HepG2 (cell line): ENCODE measurements around the gene TCERG1L. TPM values are rescaled to one million over a fixed set of nuclear protein-coding genes. Genes with fewer than 3 reads are reported as not detected.

Source experiments
- CBFB ChIP-seq: sonication (generic); formaldehyde crosslinking; IDR thresholded peaks from 2 replicates; pipeline ENCODE4 v1.4.0; 2020; ENCODE audit warnings: missing genetic modification reagents
- EEA1 ChIP-seq: sonication (generic); formaldehyde crosslinking; IDR thresholded peaks from 2 replicates; pipeline ENCODE4 v1.5.1; 2020; ENCODE audit warnings: mild to moderate bottlenecking, missing genetic modification reagents, borderline replicate concordance
- HOMEZ ChIP-seq: IDR thresholded peaks from 2 replicates; pipeline ENCODE4 v1.6.1; 2016; ENCODE audit warnings: low read depth
- MBNL3 ChIP-seq: fragments of 250-450 bp; sonication (Bioruptor Pico); conservative IDR thresholded peaks from 2 replicates; pipeline ENCODE4 v1.8.0; 2022; ENCODE audit warnings: mild to moderate bottlenecking, inconsistent platforms
- XBP1 ChIP-seq: sonication (generic); formaldehyde crosslinking; IDR thresholded peaks from 2 replicates; pipeline ENCODE4 v1.5.0; 2020; ENCODE audit warnings: missing genetic modification reagents
- ZMYM4 ChIP-seq: sonication (generic); formaldehyde crosslinking; IDR thresholded peaks from 2 replicates; pipeline ENCODE4 v1.8.1; 2023; ENCODE audit warnings: mild to moderate bottlenecking, missing genetic modification reagents
- ZNF205 ChIP-seq: IDR thresholded peaks from 2 replicates; pipeline ENCODE4 v1.6.1; 2018; ENCODE audit warnings: missing biosample characterization, missing genetic modification reagents
- ZNF710 ChIP-seq: sonication (generic); formaldehyde crosslinking; IDR thresholded peaks from 2 replicates; pipeline ENCODE4 v1.5.0; 2020; ENCODE audit warnings: mild to moderate bottlenecking, missing genetic modification reagents, borderline replicate concordance
- polyA plus RNA-seq, 8 experiments: library from polyadenylated mRNA; depleted of rRNA in 3 of 8; stranded (reverse) in 7 of 8; unstranded in 1 of 8; fragments of >200 nt; fragmentation: Illumina TruSeq in 4 of 8; extraction: Trizol in 4 of 8; gene quantifications; 2 replicates each; pipeline versions ENCODE4 v1.2.1 to v1.2.3, GENCODE V29; 2011 to 2016; ENCODE audit warnings: low read depth in 4 of 8, missing spikeins in 1 of 8, mixed read lengths in 1 of 8; ENCODE audit not compliant: insufficient read depth in 1 of 8
- total RNA-seq, 5 experiments: library from RNA; depleted of rRNA; stranded (reverse); fragments of >200 nt; fragmentation: Illumina TruSeq; extraction: Trizol; gene quantifications; 2 replicates each; pipeline ENCODE4 v1.2.3, GENCODE V29; 2016; ENCODE audit warnings: low read depth in 1 of 5
- TF ChIP-seq, protein P1 (sequence below): sonication (generic); formaldehyde crosslinking; IDR thresholded peaks from 2 replicates; pipeline ENCODE4 v1.4.0; 2020; ENCODE audit warnings: mild to moderate bottlenecking, missing genetic modification reagents, borderline replicate concordance

TCERG1L gene
- total and polyA plus RNA-seq, 2 of the 13 experiments (the other 11 are each of a cell fraction or from before 2014, with no cell fraction given), result not detected

DNA sequence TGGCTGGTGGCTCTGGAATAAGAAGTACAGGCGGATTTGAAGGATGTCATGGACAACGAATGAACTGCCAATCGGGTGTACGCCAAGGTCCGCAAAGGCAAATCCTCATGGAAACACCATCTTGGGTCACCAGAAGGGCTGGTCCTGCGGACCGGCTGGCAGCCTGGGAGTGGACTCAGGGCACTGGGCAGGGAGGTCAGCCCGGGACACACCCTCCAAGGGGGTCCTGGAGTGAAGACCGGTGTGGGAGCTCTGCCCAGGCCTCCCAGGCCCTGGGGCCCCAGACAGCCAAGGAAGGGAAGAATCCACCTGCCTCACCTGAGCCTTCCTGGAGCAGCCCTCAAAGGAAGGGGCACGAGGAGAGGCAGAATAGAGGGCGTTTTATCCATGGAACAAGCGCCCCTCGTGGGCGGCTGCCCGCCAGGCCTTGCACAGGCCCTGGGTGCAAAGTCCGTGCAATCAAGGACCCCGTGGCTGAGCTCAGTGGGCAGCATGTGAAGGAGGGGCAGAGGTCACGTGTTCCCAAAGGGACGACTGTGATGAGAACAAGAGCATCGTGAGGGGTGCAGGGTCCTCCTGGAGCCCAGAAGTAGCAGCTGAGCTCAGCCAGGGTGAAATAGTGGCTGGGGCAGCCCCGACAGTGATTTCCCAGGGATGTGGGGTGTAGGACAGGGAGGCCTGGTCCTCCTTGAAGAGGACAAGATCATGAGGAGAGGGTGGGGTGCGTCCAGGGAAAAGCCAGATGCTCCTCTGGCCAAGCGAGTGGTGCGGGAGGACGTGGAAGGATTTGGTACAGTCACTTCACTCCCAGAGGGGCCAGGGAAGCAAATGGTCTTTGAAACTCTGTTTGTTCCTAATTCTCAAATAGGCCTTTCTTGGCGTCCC is 105.2 kb downstream of the TCERG1L start (continued):
- TF ChIP-seq, protein P1, sequence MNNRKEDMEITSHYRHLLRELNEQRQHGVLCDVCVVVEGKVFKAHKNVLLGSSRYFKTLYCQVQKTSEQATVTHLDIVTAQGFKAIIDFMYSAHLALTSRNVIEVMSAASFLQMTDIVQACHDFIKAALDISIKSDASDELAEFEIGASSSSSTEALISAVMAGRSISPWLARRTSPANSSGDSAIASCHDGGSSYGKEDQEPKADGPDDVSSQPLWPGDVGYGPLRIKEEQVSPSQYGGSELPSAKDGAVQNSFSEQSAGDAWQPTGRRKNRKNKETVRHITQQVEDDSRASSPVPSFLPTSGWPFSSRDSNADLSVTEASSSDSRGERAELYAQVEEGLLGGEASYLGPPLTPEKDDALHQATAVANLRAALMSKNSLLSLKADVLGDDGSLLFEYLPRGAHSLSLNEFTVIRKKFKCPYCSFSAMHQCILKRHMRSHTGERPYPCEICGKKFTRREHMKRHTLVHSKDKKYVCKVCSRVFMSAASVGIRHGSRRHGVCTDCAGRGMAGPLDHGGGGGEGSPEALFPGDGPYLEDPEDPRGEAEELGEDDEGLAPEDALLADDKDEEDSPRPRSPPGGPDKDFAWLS (CRISPR knock-in tag), result no peak
- no peak for TF ChIP-seq ZNF205 (CRISPR knock-in tag)
- no peak for TF ChIP-seq XBP1 (CRISPR knock-in tag)
- TF ChIP-seq ZNF710 (CRISPR knock-in tag), result no peak
- no peak for TF ChIP-seq EEA1 (CRISPR knock-in tag)
- no peak for TF ChIP-seq MBNL3
- no peak for TF ChIP-seq HOMEZ (CRISPR knock-in tag)
- no peak for TF ChIP-seq CBFB (CRISPR knock-in tag)
- TF ChIP-seq ZMYM4, result no peak
